GM10847 (cell line): ENCODE results near the gene NISCH.

Source experiments
- POLR2A ChIP-seq: IDR thresholded peaks from 2 replicates; pipeline ENCODE4 v1.6.1; 2011; ENCODE audit not compliant: insufficient read length; ENCODE audit errors: extremely low read depth

The NISCH gene

DNA sequence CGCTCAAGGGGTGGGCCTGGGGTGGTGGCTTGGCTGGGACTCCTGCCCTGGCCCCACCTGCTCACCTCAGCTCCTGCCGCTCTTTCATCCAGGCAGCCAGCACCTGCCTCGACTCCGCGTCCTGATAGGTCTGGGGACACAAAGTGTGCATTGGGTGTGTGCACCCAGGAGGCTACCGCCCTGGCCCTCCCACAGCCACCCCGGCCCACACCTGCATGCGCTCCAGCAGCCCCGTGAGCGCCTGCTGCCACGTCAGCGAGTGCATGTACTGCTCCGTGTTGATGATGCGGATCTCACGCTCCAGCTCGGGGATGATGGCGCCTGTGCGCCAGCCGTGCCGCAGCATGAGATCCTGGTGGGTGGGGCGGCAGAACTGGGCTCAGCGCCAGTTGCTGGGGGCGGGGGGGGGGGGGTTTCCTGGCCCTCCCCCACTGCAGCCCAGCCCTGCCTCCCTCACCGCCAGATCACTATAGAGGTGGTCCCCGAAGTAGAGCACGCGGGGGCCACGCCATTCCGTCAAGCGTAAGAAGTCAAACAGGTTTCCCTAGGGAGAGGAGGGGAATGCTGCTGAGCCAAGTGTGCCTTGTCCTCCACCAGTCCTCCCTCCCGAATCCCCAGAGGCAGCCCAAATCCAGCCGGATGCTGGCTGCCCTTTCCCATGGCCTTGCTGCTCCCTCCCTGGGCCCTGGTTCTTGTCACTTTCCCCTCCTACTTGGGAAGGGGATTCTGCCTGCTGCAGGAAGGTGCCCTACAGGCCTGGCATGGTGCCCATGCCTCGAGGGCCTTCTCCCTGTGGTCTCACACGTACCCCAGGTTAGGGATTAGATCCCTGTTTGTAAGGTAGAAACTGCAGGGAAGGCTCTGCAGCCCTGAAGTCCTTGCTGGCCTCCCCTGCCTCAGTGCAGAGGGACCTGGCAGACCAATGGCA lies 69.6 kb downstream of the NISCH start:
- TF ChIP-seq POLR2A = no peak

DNA sequence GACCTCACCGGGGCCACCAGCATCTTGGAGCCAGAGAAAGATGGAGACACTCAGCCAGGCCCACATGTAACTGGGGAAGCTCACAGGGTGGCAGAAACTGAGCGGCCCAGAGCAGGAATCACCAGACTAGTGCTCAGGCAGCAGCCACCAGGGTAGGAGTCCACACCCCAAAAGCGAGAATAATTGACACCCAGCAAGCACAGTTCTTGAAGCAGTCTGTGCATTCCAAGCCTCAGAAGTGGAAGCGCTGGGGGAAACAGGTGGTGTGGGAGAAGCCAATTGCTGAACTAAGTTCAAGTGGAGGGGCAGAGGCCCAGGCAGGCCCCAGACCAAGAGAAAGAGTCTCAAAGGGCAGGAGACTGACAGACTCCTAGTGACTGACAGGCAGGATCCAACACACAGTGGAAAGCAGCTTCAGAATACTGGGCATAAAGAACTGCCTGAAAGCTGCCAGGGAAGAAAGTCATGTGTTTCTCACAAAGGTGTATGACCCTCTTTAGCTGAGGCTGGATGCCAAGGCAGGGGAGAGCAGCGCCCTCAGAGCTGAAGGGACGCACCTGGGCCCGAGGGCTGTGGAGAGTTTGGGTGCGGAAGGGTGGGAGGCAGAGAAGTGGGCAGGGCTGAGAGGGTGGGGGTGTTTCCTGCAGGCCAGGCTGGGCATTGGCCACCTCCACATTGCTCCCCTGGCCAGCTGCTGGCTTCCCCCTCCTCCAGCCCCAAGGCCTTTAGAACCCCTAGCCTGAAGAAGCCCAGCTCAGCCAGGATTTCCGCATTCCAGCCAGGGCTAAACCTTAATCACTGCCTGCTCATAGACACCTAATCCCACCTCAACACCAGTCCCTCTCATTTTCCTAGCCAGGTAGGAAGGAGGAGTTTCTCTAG lies 70.5 kb downstream of the NISCH start:
- TF ChIP-seq POLR2A = no peak

DNA sequence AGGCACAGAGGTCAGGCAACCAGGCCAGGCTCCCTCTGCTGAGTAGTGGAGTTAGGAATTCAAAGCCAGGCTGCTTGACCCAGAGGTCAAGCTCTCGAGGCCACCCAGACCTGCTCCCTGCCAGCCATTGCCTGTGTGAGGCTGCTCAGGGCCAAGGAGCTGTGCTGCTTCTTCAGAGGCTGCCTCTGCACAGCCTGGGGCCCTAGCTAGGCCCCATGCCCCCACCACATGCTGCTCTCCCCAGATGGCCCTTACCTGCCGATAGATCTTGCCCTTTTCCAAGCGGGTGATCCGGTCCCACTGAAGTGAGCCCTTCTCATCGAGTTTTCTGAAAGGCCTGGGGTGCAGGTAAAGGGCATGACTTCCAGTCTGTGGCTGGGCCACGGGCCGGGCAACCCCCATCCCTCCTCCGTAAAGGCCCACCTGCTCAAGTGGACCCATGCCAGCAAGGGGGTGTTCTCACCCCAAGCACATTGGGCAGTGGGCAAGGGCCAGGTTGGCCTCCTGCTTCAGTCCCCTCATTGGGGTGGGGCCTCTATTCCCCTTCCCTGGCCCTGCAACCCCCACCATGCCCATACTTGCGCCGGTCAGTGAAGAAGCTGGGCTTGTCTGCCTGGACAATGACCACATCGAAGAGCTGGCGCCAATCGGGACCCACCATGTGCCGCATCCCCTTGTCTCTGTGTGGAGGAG lies 71.8 kb downstream of the NISCH start:
- TF ChIP-seq POLR2A = no peak

DNA sequence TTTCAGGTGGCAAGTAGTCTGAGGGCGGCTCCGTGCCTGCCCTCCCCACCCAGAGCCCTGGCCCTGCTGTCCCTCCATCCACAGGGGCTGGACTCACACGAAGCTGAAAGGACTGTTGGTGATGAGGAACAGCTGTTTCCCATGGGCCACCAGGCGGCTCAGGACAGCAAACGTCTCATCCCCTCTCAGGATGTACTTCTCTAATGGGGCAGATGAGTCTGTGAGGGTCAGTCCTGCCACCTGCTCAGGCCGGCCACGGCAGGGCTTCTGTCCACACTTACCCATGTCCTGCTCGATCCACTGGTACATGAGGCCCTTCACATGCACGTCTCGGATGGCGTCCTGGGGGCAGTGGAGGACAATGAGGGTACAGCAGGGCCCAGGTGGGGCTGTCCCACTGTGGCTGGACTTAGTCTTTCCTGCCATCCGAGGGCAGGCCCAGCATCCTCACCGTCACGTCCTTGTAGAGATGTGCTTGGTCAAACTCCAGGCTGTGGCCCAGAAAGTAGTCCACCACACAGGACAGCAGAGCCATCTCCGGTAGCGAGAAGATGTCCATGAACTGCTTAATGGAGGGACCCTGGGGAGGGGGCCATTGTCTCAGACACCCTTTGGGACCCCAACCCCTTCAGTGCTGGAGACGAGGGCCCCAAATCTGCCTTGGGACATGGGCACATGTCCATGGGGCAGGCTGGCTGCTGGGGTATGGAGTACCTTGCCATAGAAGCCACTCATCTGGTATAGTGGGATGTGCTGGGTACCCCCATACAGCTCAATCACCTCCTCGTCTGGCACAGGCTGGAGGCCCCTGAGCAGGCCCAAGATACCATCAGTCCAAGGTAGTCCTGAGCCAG lies 72.6 kb downstream of the NISCH start:
- TF ChIP-seq POLR2A = no peak

DNA sequence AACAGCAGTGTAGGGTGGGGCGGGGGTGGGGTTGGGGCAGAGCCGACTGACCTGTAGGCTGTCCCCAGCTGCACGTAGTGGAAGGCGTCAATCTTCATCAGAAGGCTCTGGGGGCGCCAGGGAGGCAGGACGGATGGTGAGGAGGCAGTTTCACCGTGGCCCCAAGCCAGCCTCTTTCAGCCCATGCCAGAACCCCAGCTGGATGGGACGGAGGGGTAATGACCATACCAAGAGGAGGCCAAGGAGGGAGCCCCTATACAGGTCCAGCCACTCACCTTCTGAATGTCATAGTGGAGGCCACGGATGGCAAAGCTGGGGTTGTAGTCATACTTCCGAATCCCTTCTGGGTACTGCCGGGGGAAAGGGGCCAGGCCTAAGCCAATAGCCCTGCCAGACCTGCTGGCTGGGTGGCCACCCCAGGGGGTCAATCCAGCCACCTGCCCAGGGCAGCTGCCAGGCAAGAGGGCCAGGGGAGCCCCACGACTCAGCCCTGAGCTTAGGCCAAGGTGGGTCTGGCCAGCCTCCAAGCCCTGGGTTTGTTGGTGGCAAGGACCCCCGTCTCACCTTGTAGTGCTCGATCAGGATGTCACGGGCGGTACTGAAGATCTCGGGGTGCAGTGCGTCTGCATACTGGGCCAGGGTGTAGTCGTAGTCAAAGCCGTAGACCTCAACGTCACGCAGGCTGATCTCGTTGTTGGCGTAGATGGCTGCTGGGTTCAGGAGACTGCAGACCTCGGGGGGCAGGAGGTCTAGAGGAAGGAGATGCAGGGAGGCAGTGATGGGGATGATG lies 73.4 kb downstream of the NISCH start:
- no peak for TF ChIP-seq POLR2A

DNA sequence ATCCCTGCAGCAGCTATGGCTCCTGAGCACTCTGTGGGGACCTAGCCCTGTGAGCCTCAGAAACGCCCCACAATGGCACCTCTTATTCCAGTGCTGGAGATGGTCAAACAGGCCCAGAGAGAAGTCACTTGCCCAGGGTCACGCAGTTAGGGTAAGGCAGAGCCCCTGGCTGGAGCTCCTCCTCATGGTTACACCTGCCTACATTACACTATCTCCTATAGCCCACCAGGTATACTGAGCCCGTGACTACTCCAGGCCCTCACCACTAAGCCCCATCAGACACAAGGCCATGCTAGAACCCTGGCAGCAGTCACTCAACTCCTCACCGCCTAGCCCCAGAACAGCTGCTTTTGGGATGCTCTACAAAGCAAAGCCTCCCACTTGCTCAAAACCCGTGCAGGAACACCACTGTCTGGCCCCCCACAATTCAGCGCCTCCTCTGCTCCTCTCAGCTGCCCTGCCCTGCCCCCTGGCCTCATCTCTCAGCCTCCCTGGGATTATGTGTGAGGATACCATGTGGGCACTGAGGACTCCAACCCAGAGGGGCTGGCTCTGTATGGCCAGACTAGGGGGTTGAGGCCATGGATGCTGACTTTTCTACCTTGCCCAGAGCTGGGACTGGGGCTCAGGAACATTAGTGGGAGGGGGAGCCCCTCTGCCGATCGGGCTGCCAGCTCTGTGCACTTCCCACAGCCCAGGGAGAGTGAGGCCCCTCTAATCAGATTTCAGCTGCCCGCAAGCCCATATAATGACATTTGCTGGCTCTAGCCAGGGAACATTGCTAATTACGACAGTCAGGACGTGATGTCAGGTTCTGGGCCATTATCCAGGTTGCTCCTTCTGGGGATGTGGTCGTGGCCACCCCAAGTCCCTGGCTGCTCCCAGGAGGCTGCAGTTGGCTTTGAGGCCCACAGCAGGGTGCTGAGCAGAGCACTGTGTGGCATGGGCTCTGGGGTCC lies 74.3 kb downstream of the NISCH start:
- no peak for TF ChIP-seq POLR2A

DNA sequence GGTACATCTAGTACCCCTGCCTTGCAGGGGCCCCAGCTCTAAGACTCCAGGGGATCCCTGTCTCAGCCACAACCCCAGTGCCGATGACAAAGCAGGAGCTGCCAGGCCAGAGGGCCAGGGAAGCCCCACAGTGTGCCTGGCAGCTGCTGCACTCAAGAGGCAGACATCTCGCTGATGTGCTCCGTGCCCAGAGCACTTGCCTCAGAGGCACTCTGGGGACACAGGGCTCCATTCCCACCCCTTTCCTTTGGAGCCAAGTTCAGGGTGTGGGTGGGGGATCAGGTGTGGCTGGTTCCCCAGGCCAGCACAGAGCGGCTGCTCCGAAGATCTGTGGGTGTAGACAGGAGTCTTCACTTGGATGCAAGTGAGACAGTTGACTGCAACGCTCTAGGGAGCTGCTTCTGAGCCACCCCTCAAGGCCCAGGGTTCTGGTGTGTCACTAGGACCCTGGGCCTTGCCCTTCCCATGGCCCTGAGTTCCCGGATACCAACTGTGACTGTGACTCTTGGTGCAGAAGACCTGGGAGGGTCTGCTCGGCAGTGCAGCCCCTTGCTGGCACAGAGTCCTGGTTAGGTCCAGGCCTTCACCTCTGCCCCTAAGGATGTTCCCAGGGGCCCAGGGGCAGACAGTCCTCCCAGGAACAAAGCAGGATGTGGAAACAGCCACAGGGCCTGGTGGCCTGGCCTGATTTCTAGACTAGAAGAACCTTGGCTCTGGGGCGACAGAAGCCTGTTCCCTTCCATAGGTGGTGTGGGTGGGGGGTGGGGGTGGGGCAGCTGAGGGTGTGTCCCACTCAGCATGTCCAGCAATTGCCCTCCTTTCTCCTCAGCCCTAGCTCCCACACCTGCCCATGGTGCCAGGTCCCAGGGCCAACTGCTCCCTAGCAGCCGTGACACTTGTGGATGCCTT lies 75.8 kb downstream of the NISCH start:
- TF ChIP-seq POLR2A = no peak

DNA sequence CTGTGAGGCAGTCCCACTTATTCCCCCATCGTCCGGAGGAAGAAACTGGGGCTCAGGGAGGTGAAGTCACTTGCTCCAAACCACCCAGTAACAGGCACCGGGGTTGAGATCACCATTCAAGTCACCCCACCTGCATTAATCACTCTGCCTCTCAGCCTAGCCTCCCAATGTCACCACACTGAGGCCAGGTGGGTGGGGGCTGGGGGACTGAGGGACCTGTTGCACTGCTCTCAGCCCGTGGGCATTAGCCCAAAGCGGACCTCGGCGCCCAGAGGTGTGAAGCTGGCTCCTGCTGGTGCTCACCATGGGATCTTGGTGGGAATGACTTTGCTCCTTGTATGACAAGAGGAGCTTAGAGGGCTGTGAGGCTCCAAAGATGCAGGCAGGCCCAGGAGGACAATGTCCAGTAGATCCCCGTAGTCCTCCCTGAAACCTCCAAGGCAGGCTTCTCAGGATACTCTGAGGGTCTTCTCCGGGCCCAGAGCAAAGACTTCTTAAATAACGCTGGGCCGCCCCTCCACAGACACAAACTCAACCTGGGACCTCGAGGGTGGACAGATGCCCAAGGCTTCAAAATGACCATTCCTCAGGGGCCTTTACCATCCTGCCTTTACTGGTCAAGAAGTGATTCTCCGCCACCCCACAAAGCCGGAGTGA lies 76.6 kb downstream of the NISCH start:
- TF ChIP-seq POLR2A = no peak

DNA sequence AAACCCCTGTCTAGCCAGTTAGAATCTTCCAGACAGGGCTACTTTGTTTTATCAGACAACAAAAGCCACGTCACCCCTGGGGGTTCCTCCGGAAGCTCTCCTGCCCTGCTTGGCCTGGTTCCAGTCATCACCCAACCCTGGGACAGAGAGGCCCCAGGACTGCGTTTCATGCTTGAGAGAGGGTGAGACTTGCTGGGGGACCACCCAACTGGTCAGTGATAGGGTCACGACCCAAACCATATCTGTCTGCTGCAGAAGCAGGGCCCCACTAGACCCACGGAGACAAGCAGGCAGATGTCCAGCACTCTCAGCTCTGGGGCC lies 77.1 kb downstream of the NISCH start:
- no peak for TF ChIP-seq POLR2A

DNA sequence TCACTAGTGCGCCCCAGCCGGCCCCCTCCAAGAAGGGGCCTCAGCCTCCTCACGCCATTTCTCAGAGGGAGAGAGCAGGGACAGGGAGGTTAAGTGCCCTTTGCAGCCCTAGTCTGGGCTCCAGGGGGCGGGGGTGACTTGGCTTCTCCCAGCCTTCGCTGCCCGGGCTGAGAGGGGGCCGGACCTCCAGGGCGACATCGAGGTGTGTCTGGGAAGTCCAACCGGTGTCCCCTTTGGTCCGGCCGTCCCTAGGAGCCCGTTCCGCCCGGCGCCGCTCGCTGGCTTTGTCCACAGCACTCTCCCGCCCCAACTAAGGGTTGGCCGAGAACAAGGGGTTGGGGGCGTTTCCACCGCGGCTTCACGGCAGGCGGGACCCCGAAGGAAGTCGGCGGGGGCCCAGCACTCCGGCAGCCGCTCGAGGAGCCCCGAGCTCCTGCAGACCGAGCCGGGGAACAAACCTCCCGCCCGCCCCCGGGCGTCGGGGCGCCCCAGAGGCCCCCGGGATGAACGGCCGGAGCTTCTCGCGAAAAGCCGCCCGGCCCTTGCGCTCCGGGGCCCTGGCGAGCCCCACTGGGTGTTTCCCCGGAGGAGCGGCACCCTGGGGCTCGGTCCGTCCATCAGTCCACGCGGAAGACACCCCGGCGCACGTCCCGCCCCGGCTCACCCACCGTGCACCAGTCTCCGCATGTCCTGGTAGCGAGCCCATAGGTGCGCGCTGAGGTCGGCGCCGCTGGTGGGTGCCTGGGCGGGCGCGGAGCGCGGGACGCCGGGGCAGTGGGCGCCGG lies 77.6 kb downstream of the NISCH start:
- no peak for TF ChIP-seq POLR2A
